ENCODE measurements around the gene GALNT5.

The GALNT5 gene

DNA sequence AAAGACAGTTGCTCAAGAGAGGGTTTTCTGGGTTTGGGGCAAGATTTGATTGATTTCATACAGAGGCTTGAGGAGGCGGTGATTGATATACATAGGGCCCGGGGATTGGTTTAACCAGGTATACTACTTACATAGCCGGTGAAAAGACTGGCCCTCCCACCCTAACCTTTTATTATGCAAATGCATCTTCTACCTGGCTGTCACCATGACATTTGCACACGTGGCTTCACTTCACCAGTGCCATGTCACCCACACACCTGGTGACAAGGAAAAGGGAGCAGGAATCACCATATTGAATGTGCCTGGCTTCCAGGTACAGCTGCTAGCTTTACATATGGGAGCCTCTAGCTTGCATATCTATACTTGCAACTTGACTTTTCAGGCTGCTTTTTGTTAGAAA, 58.4 kb downstream of the GALNT5 start:
- no peaks in the 10 kb centered on the region for H3K27me3 ChIP-seq (ENCODE audit: control insufficient read depth in 1 of 2, insufficient read depth in 2 of 2, low read length in 2 of 2)
- no peaks in the 10 kb centered on the region for H3K9me3 ChIP-seq (ENCODE audit: low read length)
- no peak overlapping the region for H3K4me3 ChIP-seq (ENCODE audit: low read depth in 1 of 2, low read length in 2 of 2)
- no peaks in the 10 kb centered on the region for H3K36me3 ChIP-seq (ENCODE audit: insufficient read depth, low read length)
- H3K4me1 ChIP-seq (ENCODE audit: insufficient read depth, low read length) = no peaks in the 10 kb centered on the region
- no peak overlapping the region for H3K27ac ChIP-seq (ENCODE audit: low read depth, low read length)
- H3K9ac ChIP-seq (ENCODE audit: low read length) = no peak overlapping the region

DNA sequence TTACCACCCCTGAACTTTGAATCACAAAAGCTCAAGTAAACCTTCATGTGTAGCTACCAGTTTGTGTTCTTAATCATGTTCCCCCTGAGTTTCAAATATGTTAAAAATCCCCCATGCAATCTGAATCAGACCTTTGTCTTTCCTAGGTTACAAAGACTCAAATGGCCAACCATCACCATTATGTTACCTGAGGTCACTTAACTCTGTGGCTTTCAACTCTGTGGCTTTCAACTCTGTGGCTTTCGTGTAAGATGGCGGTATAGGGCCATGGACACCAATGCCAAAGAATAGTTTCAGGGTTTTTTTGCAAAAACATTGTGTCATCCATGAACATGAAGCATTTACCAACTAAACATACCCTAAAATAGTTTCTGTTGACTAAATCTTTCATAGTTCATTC, 61.4 kb downstream of the GALNT5 start:
- no peak overlapping the region for H3K4me3 ChIP-seq (ENCODE audit: low read depth in 1 of 2, low read length in 2 of 2)
- no peaks in the 10 kb centered on the region for H3K4me1 ChIP-seq (ENCODE audit: insufficient read depth, low read length)
- no peaks in the 10 kb centered on the region for H3K9me3 ChIP-seq (ENCODE audit: low read length)
- H3K9ac ChIP-seq (ENCODE audit: low read length) = no peak overlapping the region
- no peaks in the 10 kb centered on the region for H3K36me3 ChIP-seq (ENCODE audit: insufficient read depth, low read length)
- H3K27ac ChIP-seq (ENCODE audit: low read depth, low read length) = no peak overlapping the region
- no peaks in the 10 kb centered on the region for H3K27me3 ChIP-seq (ENCODE audit: control insufficient read depth in 1 of 2, insufficient read depth in 2 of 2, low read length in 2 of 2)

GRCh38 chr2:157319795-157320194, 62.3 kb downstream of the GALNT5 start:
- no peaks in the 10 kb centered on the region for H3K27me3 ChIP-seq (ENCODE audit: control insufficient read depth in 1 of 2, insufficient read depth in 2 of 2, low read length in 2 of 2)
- H3K4me1 ChIP-seq (ENCODE audit: insufficient read depth, low read length) = no peaks in the 10 kb centered on the region
- H3K9me3 ChIP-seq (ENCODE audit: low read length) = no peaks in the 10 kb centered on the region
- no peaks in the 10 kb centered on the region for H3K36me3 ChIP-seq (ENCODE audit: insufficient read depth, low read length)
- no peak overlapping the region for H3K4me3 ChIP-seq (ENCODE audit: low read depth in 1 of 2, low read length in 2 of 2)
- H3K27ac ChIP-seq (ENCODE audit: low read depth, low read length) = no peak overlapping the region
- H3K9ac ChIP-seq (ENCODE audit: low read length) = no peak overlapping the region

DNA sequence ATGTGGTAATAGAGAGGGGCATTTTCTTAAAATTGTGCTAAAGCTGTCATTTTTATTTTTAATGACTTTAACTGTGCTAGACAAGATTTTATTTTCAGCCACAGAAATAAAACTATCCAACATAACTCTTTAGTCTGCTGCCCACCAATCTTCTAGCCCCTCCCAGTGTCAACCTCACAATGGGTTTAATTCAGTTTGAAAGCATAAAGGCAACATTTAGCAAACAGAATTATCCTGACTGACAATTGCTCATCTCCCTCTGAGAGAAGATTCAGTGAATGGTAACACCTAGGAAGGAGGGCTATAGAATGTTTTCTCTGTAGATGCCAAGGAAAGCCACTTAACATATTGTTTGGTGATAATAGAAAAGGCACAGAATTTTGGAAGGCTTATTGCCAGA, 62.9 kb downstream of the GALNT5 start:
- H3K36me3 ChIP-seq (ENCODE audit: insufficient read depth, low read length) = no peaks in the 10 kb centered on the region
- H3K9ac ChIP-seq (ENCODE audit: low read length) = no peak overlapping the region
- no peaks in the 10 kb centered on the region for H3K9me3 ChIP-seq (ENCODE audit: low read length)
- H3K27me3 ChIP-seq (ENCODE audit: control insufficient read depth in 1 of 2, insufficient read depth in 2 of 2, low read length in 2 of 2) = no peaks in the 10 kb centered on the region
- H3K27ac ChIP-seq (ENCODE audit: low read depth, low read length) = no peak overlapping the region
- no peak overlapping the region for H3K4me3 ChIP-seq (ENCODE audit: low read depth in 1 of 2, low read length in 2 of 2)
- H3K4me1 ChIP-seq (ENCODE audit: insufficient read depth, low read length) = no peaks in the 10 kb centered on the region

GRCh38 chr2:157321466-157321865, 64.0 kb downstream of the GALNT5 start:
- H3K27me3 ChIP-seq (ENCODE audit: control insufficient read depth in 1 of 2, insufficient read depth in 2 of 2, low read length in 2 of 2) = no peaks in the 10 kb centered on the region
- H3K27ac ChIP-seq (ENCODE audit: low read depth, low read length) = no peak overlapping the region
- no peaks in the 10 kb centered on the region for H3K4me1 ChIP-seq (ENCODE audit: insufficient read depth, low read length)
- H3K9ac ChIP-seq (ENCODE audit: low read length) = no peak overlapping the region
- H3K4me3 ChIP-seq (ENCODE audit: low read depth in 1 of 2, low read length in 2 of 2) = no peak overlapping the region
- no peaks in the 10 kb centered on the region for H3K9me3 ChIP-seq (ENCODE audit: low read length)
- no peaks in the 10 kb centered on the region for H3K36me3 ChIP-seq (ENCODE audit: insufficient read depth, low read length)

GRCh38 chr2:157322432-157322831, 64.9 kb downstream of the GALNT5 start:
- Histone ChIP-seq H3K36me3 (ENCODE audit: insufficient read depth, low read length) (no peaks in the 10 kb centered on the region), H3K9ac (ENCODE audit: low read length) (no peak overlapping the region), H3K4me1 (ENCODE audit: insufficient read depth, low read length) (peaks cover 4% of the 10 kb centered on the region), H3K27me3 (ENCODE audit: control insufficient read depth in 1 of 2, insufficient read depth in 2 of 2, low read length in 2 of 2) (no peaks in the 10 kb centered on the region), H3K27ac (ENCODE audit: low read depth, low read length) (no peak overlapping the region), H3K9me3 (ENCODE audit: low read length) (no peaks in the 10 kb centered on the region), H3K4me3 (ENCODE audit: low read depth in 1 of 2, low read length in 2 of 2) (no peak overlapping the region)

- H3K9ac ChIP-seq (ENCODE audit: low read length) = no peak overlapping the region
- H3K4me3 ChIP-seq (ENCODE audit: low read depth in 1 of 2, low read length in 2 of 2) = no peak overlapping the region
Measured at GRCh38 chr2:157324331-157324843, 66.9 kb downstream of the GALNT5 start.

GRCh38 chr2:157325786-157326185, 68.3 kb downstream of the GALNT5 start, which contains the start of gene ERMN:
Gene ERMN (minus strand): TSS chr2:157325824. CDS start chr2:157325642, 182 bp downstream.
- H3K4me1 ChIP-seq (ENCODE audit: insufficient read depth, low read length) = peaks cover 8% of the 10 kb centered on the region
- no peaks in the 10 kb centered on the region for H3K36me3 ChIP-seq (ENCODE audit: insufficient read depth, low read length)
- no peak within 1 kb of the TSS for H3K4me3 ChIP-seq (ENCODE audit: low read depth in 1 of 2, low read length in 2 of 2)
- H3K27me3 ChIP-seq (ENCODE audit: control insufficient read depth in 1 of 2, insufficient read depth in 2 of 2, low read length in 2 of 2) = no peaks in the 10 kb centered on the region
- H3K9ac ChIP-seq (ENCODE audit: low read length) = no peak within 1 kb of the TSS
- no peak within 1 kb of the TSS for H3K27ac ChIP-seq (ENCODE audit: low read depth, low read length)
- H3K9me3 ChIP-seq (ENCODE audit: low read length) = no peaks in the 10 kb centered on the region

More at GRCh38 chr2:157324331-157324843, 66.9 kb downstream of the GALNT5 start:
- no peaks in the 10 kb centered on the region for H3K9me3 ChIP-seq (ENCODE audit: low read length)
- peaks cover 8% of the 10 kb centered on the region for H3K4me1 ChIP-seq (ENCODE audit: insufficient read depth, low read length)
- H3K36me3 ChIP-seq (ENCODE audit: insufficient read depth, low read length) = no peaks in the 10 kb centered on the region
- no peak overlapping the region for H3K27ac ChIP-seq (ENCODE audit: low read depth, low read length)
- H3K27me3 ChIP-seq (ENCODE audit: control insufficient read depth in 1 of 2, insufficient read depth in 2 of 2, low read length in 2 of 2) = no peaks in the 10 kb centered on the region

DNA sequence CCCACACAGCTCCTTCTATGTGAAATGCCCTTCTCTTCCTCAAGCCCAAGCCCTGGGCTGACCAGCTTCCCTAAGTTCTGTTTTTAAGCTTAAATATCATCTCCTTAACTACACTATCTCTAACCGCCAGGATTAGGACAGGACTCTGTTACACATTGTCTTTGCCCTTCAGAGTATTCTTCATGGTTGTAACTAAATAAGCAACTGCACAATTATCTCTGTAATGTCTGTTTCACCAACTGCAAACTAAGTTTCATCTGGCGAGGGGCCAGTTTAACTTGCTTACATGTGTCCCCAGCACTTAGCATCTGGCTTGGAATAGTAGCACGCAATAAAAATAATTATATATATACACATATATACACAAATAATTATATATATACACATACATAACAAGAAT, 69.2 kb downstream of the GALNT5 start:
- Histone ChIP-seq H3K4me3 (ENCODE audit: low read depth in 1 of 2, low read length in 2 of 2) (no peak overlapping the region), H3K36me3 (ENCODE audit: insufficient read depth, low read length) (no peaks in the 10 kb centered on the region), H3K27ac (ENCODE audit: low read depth, low read length) (no peak overlapping the region), H3K9ac (ENCODE audit: low read length) (no peak overlapping the region), H3K9me3 (ENCODE audit: low read length) (no peaks in the 10 kb centered on the region), H3K27me3 (ENCODE audit: control insufficient read depth in 1 of 2, insufficient read depth in 2 of 2, low read length in 2 of 2) (no peaks in the 10 kb centered on the region), H3K4me1 (ENCODE audit: insufficient read depth, low read length) (peaks cover 8% of the 10 kb centered on the region)

DNA sequence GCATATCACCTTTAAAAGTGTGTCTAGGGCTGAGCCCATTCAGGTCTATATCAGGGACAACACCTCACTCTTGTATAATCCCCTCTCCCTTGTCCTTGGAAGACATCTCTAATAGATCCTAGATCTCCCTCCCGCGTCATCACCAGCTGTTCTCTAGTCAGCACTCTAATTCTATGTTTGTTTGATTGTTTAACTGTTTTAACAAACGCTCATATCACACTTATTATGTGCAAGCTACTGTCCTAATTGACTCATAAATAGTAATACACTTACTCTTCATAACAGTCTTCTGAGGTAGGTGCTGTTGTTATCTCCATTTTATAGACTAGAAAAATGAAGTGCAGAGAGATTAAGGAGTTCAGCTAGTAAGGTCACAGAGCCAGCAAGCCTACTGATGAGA, 69.7 kb downstream of the GALNT5 start:
- no peaks in the 10 kb centered on the region for H3K9me3 ChIP-seq (ENCODE audit: low read length)
- H3K36me3 ChIP-seq (ENCODE audit: insufficient read depth, low read length) = no peaks in the 10 kb centered on the region
- H3K4me1 ChIP-seq (ENCODE audit: insufficient read depth, low read length) = peaks cover 8% of the 10 kb centered on the region
- no peak overlapping the region for H3K9ac ChIP-seq (ENCODE audit: low read length)
- no peaks in the 10 kb centered on the region for H3K27me3 ChIP-seq (ENCODE audit: control insufficient read depth in 1 of 2, insufficient read depth in 2 of 2, low read length in 2 of 2)
- no peak overlapping the region for H3K4me3 ChIP-seq (ENCODE audit: low read depth in 1 of 2, low read length in 2 of 2)
- no peak overlapping the region for H3K27ac ChIP-seq (ENCODE audit: low read depth, low read length)

DNA sequence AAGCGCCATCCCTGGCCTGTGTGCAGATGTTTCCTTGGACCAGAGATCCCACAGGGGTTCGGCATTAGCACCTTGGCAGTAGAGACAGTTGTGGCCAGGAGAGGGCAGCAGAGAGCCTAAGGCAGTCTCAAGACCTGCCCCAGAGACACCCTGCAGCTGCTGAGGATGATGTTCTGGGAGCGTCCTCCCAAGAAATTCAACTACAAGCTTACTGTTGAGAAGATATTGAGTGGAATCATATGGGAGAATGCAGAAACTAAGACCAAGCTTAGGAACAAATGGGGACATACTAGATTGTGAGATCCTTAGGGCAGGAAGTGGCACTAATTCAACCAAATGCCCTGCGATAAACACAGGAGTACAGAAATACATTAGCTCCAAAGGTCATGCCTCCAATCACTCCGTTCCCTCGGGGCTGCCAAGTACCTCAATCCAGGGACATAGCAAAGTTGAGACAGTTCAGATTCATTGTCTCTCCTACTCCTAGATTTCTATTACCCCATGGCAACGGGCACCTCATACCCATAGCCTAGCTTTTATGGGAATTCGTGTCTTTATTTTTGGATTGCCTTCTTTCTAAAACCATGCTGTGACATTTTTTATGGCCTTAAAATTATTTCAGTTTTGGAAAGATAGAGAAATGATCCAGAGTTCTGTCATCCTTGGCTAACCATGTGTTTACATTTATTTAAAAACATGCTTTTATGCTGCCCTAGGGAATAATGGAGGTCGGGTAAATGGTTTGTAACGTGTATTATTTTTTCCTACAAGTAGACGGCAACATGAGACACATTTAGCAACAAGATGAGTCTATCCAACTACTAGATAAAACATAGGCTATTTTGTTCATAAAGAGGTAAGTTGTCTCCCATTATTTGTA, 70.4 kb downstream of the GALNT5 start:
- Histone ChIP-seq H3K4me3 (ENCODE audit: low read depth in 1 of 2, low read length in 2 of 2) (no peak overlapping the region), H3K27ac (ENCODE audit: low read depth, low read length) (no peak overlapping the region), H3K9ac (ENCODE audit: low read length) (no peak overlapping the region)

DNA sequence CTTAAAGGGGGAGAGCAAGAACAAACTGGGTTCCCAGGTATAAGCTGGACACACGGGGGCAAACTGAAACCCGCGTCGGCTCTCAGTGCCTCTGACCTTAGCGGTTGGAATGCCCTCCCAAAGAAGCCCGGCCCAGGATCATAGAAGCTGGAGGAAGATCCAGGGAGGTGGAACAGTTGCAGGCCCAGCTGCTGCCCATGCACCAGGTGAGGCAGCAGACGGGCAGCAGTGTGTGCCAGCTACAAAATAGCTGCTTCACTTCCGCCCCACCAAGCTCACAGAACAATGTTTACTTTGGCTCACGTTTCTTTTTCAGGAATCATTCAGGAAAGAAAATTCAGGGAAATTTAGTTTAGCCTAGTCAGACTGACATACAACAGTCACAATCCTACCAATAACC, 72.0 kb downstream of the GALNT5 start:
- Histone ChIP-seq H3K27ac (ENCODE audit: low read depth, low read length) (no peak overlapping the region), H3K4me3 (ENCODE audit: low read depth in 1 of 2, low read length in 2 of 2) (no peak overlapping the region), H3K9ac (ENCODE audit: low read length) (no peak overlapping the region), H3K4me1 (ENCODE audit: insufficient read depth, low read length) (peaks cover 8% of the 10 kb centered on the region), H3K27me3 (ENCODE audit: control insufficient read depth in 1 of 2, insufficient read depth in 2 of 2, low read length in 2 of 2) (no peaks in the 10 kb centered on the region), H3K36me3 (ENCODE audit: insufficient read depth, low read length) (no peaks in the 10 kb centered on the region), H3K9me3 (ENCODE audit: low read length) (no peaks in the 10 kb centered on the region)

More for the DNA sequence above, 70.4 kb downstream of the GALNT5 start:
- no peaks in the 10 kb centered on the region for H3K36me3 ChIP-seq (ENCODE audit: insufficient read depth, low read length)
- H3K9me3 ChIP-seq (ENCODE audit: low read length) = no peaks in the 10 kb centered on the region
- H3K4me1 ChIP-seq (ENCODE audit: insufficient read depth, low read length) = peaks cover 8% of the 10 kb centered on the region
- no peaks in the 10 kb centered on the region for H3K27me3 ChIP-seq (ENCODE audit: control insufficient read depth in 1 of 2, insufficient read depth in 2 of 2, low read length in 2 of 2)
